A549 (cell line): ENCODE measurements around the gene GMPR2. TPM values are rescaled to one million over a fixed set of nuclear protein-coding genes. Genes with fewer than 3 reads are reported as not detected.

Experiments
- ATAC-seq, 2 experiments: fragments of 200-7000 bp in 1 of 2; fragments of >200 bp in 1 of 2; cut with Nextera tagmentation in 1 of 2; cut with Tn5 transposase in 1 of 2; 3 replicates each; pipeline versions ENCODE4 v1.8.0 to v1.9.1; 2018 to 2020; ENCODE audit warnings: mild to moderate bottlenecking in 1 of 2, moderate library complexity in 1 of 2
- CTCF ChIA-PET: fragments of 300-600 bp; sonication (Branson Sonifier 250); formaldehyde crosslinking; extraction: SDS; loops from one replicate; lab custom pipeline; 2021; ENCODE audit warnings: antibody characterized with exemption, inconsistent platforms; lab: Yijun Ruan, JAX
- POLR2A ChIA-PET: fragments of 350-600 bp; formaldehyde crosslinking; extraction: SDS; loops from one replicate; lab custom pipeline; 2021; ENCODE audit warnings: antibody characterized with exemption, inconsistent platforms; lab: Yijun Ruan, JAX
- DNase-seq, 2 experiments: peaks; one replicate each; pipeline versions ENCODE4 v3.0.0 to v3.0.0-alpha.2; 2011 to 2016; ENCODE audit warnings: low read depth in 1 of 2, low spot score in 1 of 2
- FAIRE-seq: peaks from 2 replicates; lab custom pipeline; 2011; peaks lifted over from hg19 to GRCh38; lab: Jason Lieb, UNC
- H3K27ac ChIP-seq, 2 experiments: fragments of >200 bp; sonication (Bioruptor Twin); formaldehyde crosslinking; 3 replicates each; pipeline ENCODE4 v1.5.1; 2016 to 2017
- H3K4me1 ChIP-seq: fragments of >200 bp; sonication (Bioruptor Twin); formaldehyde crosslinking; 3 replicates; pipeline ENCODE4 v1.6.1; 2016
- H3K4me2 ChIP-seq: fragments of >200 bp; sonication (Bioruptor Twin); formaldehyde crosslinking; 3 replicates; pipeline ENCODE4 v1.6.1; 2016
- H3K4me3 ChIP-seq: fragments of >200 bp; sonication (Bioruptor Twin); formaldehyde crosslinking; 3 replicates; pipeline ENCODE4 v1.5.1; 2016
- H3K9me3 ChIP-seq: fragments of >200 bp; sonication (Bioruptor Twin); formaldehyde crosslinking; 3 replicates; pipeline ENCODE4 v1.6.1; 2016
- BCL3 ChIP-seq: fragments of >200 bp; sonication (Bioruptor Twin); formaldehyde crosslinking; IDR thresholded peaks from 3 replicates; pipeline ENCODE4 v1.6.1; 2016
- CEBPB ChIP-seq, 2 experiments: fragments of >200 bp in 1 of 2; sonication (Bioruptor Twin) in 1 of 2; formaldehyde crosslinking in 1 of 2; IDR thresholded peaks; 2 replicates each; pipeline ENCODE4 v1.6.1; 2012 to 2016
- CHD2 ChIP-seq: fragments of 150-350 bp; IDR thresholded peaks from 2 replicates; pipeline ENCODE4 v1.6.1; 2014; ENCODE audit warnings: low read length; ENCODE audit not compliant: partially characterized antibody
- EHMT2 ChIP-seq: fragments of 200-600 bp; sonication (generic); IDR thresholded peaks from 2 replicates; pipeline ENCODE4 v1.6.1; 2016; ENCODE audit warnings: antibody characterized with exemption, low read depth, mild to moderate bottlenecking, moderate library complexity
- ELK1 ChIP-seq: fragments of 150-350 bp; IDR thresholded peaks from 2 replicates; pipeline ENCODE4 v1.6.1; 2014; ENCODE audit warnings: low read depth, mild to moderate bottlenecking, low read length
- ESRRA ChIP-seq: fragments of 150-350 bp; IDR thresholded peaks from 2 replicates; pipeline ENCODE4 v1.6.1; 2014; ENCODE audit warnings: mild to moderate bottlenecking, low read length, borderline replicate concordance
- FOSL2 ChIP-seq, 2 experiments: fragments of 450-650 bp in 1 of 2; fragments of >200 bp in 1 of 2; sonication (Bioruptor Twin) in 1 of 2; formaldehyde crosslinking; IDR thresholded peaks; 2 replicates each; pipeline versions ENCODE4 v1.5.0 to v1.6.1; 2016 to 2020; ENCODE audit warnings: mild to moderate bottlenecking in 1 of 2, moderate library complexity in 1 of 2
- HOXA7 ChIP-seq: fragments of 250-450 bp; sonication (Bioruptor Pico); IDR thresholded peaks from 2 replicates; pipeline ENCODE4 v1.5.0; 2020; ENCODE audit warnings: mild to moderate bottlenecking, moderate library complexity
- KDM1A ChIP-seq: fragments of 200-600 bp; sonication (generic); IDR thresholded peaks from 2 replicates; pipeline ENCODE4 v1.6.1; 2016; ENCODE audit warnings: low read depth, mild to moderate bottlenecking
- MAFK ChIP-seq: fragments of 450-650 bp; IDR thresholded peaks from 2 replicates; pipeline ENCODE4 v1.6.1; 2014; ENCODE audit not compliant: partially characterized antibody
- PHF8 ChIP-seq: fragments of 200-600 bp; sonication (generic); IDR thresholded peaks from 2 replicates; pipeline ENCODE4 v1.6.1; 2016; ENCODE audit warnings: low read depth, mild to moderate bottlenecking, antibody characterized with exemption, moderate library complexity, borderline replicate concordance
- POLR2A ChIP-seq: IDR thresholded peaks from 2 replicates; pipeline ENCODE4 v1.6.1; 2012; ENCODE audit warnings: mild to moderate bottlenecking, low read length
- POLR2AphosphoS2 ChIP-seq: conservative IDR thresholded peaks from 2 replicates; pipeline ENCODE4 v1.6.1; 2012; ENCODE audit warnings: low read length, improper control_type of control experiment, inconsistent platforms
- RCOR1 ChIP-seq: fragments of 150-350 bp; IDR thresholded peaks from 2 replicates; pipeline ENCODE4 v1.6.1; 2014; ENCODE audit warnings: antibody characterized with exemption, low read length, low read depth
- REST ChIP-seq: fragments of 200-600 bp; sonication (generic); IDR thresholded peaks from 2 replicates; pipeline ENCODE4 v1.6.1; 2016; ENCODE audit warnings: antibody characterized with exemption, mild to moderate bottlenecking, moderate library complexity
- SMC3 ChIP-seq: fragments of >200 bp; sonication (Bioruptor Twin); formaldehyde crosslinking; IDR thresholded peaks from 3 replicates; pipeline ENCODE4 v1.6.1; 2018; ENCODE audit warnings: inconsistent platforms
- ZSCAN20 ChIP-seq: fragments of 250-450 bp; sonication (Bioruptor Pico); IDR thresholded peaks from 2 replicates; pipeline ENCODE4 v1.8.0; 2022; ENCODE audit warnings: mild to moderate bottlenecking, moderate library complexity
- WGBS: methylation state at CpG from one replicate; pipeline ENCODE4 v1.1.6; 2017; ENCODE audit errors: missing lambda C conversion rate; 5-methylcytosine and 5-hydroxymethylcytosine counted together
- polyA plus RNA-seq, 4 experiments: library from polyadenylated mRNA; depleted of rRNA in 3 of 4; stranded (reverse); fragments of >200 nt; fragmentation: RNase III in 1 of 4; extraction: RNeasy Plus Mini Kit Qiagen cat#74134 plus additional on column Dnase treatment in 1 of 4; gene quantifications; 2 replicates in 3 of 4; 3 replicates in 1 of 4; pipeline ENCODE4 v1.2.3, GENCODE V29; 2011 to 2017
- TF ChIP-seq, protein P1 (sequence below): fragments of >200 bp; sonication (Bioruptor Twin); formaldehyde crosslinking; IDR thresholded peaks from 3 replicates; pipeline ENCODE4 v1.5.1; 2016

The GMPR2 gene
- polyA plus RNA-seq, 2 of the 4 experiments (the other 2 are of a cell fraction), result 70.0 to 91.7 TPM

DNA sequence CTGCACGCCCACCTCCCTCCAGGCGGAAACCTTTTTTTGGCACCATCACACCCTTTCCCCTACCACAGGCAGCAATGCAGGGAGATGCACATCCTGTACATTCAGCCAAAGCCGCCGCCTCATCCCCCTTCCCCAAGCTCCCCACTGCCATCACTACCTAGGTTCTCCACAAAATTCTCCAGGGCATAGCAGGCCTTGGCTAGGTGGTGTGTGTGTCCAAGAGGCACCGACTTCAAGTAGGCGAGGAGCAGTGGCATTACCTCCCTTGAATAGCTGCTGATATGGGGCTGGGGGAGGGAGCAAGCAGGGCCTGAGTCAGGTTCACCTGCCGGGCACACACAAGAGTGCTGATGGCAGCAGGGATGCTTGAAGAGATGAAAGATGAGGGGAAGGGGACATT, 47.7 kb upstream of the GMPR2 start:
- CTCF ChIA-PET, result interaction anchor here (1.0 to 8.0 kb wide), 5 partner anchors 10 to 112 kb away, joined by 3 to 64 read pairs (median 5); partner anchors contain the start of genes IRF9, PSME2 and TM9SF1
- no peak for TF ChIP-seq MAFK
- no peak for TF ChIP-seq POLR2AphosphoS2
- TF ChIP-seq, protein P1, sequence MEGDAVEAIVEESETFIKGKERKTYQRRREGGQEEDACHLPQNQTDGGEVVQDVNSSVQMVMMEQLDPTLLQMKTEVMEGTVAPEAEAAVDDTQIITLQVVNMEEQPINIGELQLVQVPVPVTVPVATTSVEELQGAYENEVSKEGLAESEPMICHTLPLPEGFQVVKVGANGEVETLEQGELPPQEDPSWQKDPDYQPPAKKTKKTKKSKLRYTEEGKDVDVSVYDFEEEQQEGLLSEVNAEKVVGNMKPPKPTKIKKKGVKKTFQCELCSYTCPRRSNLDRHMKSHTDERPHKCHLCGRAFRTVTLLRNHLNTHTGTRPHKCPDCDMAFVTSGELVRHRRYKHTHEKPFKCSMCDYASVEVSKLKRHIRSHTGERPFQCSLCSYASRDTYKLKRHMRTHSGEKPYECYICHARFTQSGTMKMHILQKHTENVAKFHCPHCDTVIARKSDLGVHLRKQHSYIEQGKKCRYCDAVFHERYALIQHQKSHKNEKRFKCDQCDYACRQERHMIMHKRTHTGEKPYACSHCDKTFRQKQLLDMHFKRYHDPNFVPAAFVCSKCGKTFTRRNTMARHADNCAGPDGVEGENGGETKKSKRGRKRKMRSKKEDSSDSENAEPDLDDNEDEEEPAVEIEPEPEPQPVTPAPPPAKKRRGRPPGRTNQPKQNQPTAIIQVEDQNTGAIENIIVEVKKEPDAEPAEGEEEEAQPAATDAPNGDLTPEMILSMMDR, result no peak
- TF ChIP-seq EHMT2, result no peak
- TF ChIP-seq REST, result no peak
- TF ChIP-seq ELK1, result no peak
- no peak for TF ChIP-seq RCOR1
- TF ChIP-seq HOXA7 (CRISPR knock-in tag), result no peak
- TF ChIP-seq CHD2, result no peak
- no peak for TF ChIP-seq PHF8
- TF ChIP-seq ZSCAN20 (CRISPR knock-in tag), result no peak
- no peak for TF ChIP-seq SMC3
- TF ChIP-seq FOSL2 (IDR thresholded peaks at IDR 0.05), result no peak
- no peak for TF ChIP-seq FOSL2 (CRISPR knock-in tag; IDR thresholded peaks at IDR 0.05)
- no peak for TF ChIP-seq POLR2A
- POLR2A ChIA-PET, result no interaction called here
- no peaks in the 10 kb centered on the region for H3K9me3 ChIP-seq
- ATAC-seq, result no peak
- DNase-seq, result no peak
- H3K27ac ChIP-seq, result no peak overlapping the region
- H3K4me1 ChIP-seq, result peaks cover 16% of the 10 kb centered on the region
- 92% methylated on average over 7 of the region's 7 CpGs for WGBS
- H3K4me3 ChIP-seq, result no peak overlapping the region
- H3K4me2 ChIP-seq, result no peak overlapping the region
- FAIRE-seq, result no peak

DNA sequence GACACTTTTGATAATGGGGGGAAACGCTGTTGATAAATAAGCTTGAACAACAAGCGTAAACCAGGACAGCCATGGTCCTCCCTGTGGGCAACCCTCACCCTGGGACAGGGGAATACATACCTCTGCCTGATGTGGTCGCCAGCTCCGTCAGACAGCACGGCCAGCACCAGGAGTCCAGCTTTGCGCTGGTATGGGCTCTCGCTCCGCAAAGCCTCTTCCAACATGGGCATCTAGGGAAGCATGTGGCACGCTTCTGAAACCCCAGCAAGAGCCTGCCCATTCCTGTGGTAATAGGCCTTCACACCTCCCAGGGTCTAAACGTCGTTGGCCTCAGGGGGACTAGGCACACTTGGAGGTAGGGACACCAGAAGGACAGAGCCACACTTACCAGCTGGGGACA, 47.0 kb upstream of the GMPR2 start:
- POLR2A ChIA-PET, result no interaction called here
- TF ChIP-seq BCL3, result no peak
- no peak for TF ChIP-seq ESRRA
- no peak for TF ChIP-seq PHF8
- no peak for TF ChIP-seq CEBPB (IDR thresholded peaks at IDR 0.05)
- no peak for TF ChIP-seq KDM1A
- TF ChIP-seq, protein P1, result no peak
- no peak for TF ChIP-seq ZSCAN20 (CRISPR knock-in tag)

More for the DNA sequence above, 47.0 kb upstream of the GMPR2 start:
- WGBS, result 95% methylated on average over 11 of the region's 11 CpGs
- CTCF ChIA-PET, result interaction anchor here (0.7 to 8.0 kb wide), 8 partner anchors 10 to 111 kb away, joined by 3 to 64 read pairs (median 4); partner anchors contain the start of genes IRF9, MDP1, PSME2 and TINF2
- no peak for DNase-seq
- no peak overlapping the region for H3K4me3 ChIP-seq
- FAIRE-seq, result no peak
- no peak overlapping the region for H3K27ac ChIP-seq
- H3K4me2 ChIP-seq, result no peak overlapping the region
- H3K9me3 ChIP-seq, result no peaks in the 10 kb centered on the region
- no peak for ATAC-seq
- H3K4me1 ChIP-seq, result peaks cover 16% of the 10 kb centered on the region
